Breast epithelium (tissue), 4 donors: ENCODE data around the gene ADIPOQ. TPM values are rescaled to one million over a fixed set of nuclear protein-coding genes. Genes with fewer than 3 reads are reported as not detected.
"Not testable (repeated sequence)": the region's sequence is repeated elsewhere in the genome, so short reads cannot be mapped to it uniquely, and the experiment has no call there.

Experiments used
- DNase-seq, 2 donors: peaks; one replicate each; pipeline ENCODE4 v3.0.0-alpha.2; 2019; ENCODE audit warnings: low spot score in 2 of 2
- H3K27ac ChIP-seq, 2 donors: fragments of 200-600 bp; sonication (generic) in 1 of 2; one replicate each; pipeline ENCODE4 v1.5.1; 2016 to 2019; ENCODE audit warnings: mild to moderate bottlenecking in 1 of 2
- H3K27me3 ChIP-seq, 2 donors: fragments of 200-600 bp; sonication (generic) in 1 of 2; one replicate each; pipeline versions ENCODE4 v1.5.1 to v1.6.0; 2017 to 2019; ENCODE audit warnings: control low read depth in 1 of 2, mild to moderate bottlenecking in 1 of 2
- H3K36me3 ChIP-seq: fragments of 200-600 bp; one replicate; pipeline ENCODE4 v1.5.1; 2019
- H3K4me1 ChIP-seq, 2 donors: fragments of 200-600 bp; sonication (generic); one replicate each; pipeline ENCODE4 v1.5.1; 2016 to 2019; ENCODE audit warnings: control low read depth in 1 of 2
- H3K4me3 ChIP-seq, 3 donors: fragments of 200-600 bp; sonication (generic); 1 replicate in 2 of 3; 2 replicates in 1 of 3; pipeline ENCODE4 v1.5.1; 2016 to 2019; ENCODE audit warnings: mild to moderate bottlenecking in 3 of 3, moderate library complexity in 2 of 3
- H3K9me3 ChIP-seq, 2 donors: fragments of 200-600 bp; sonication (generic) in 1 of 2; one replicate each; pipeline ENCODE4 v1.5.1; 2016 to 2019; ENCODE audit warnings: control low read depth in 1 of 2
- CTCF ChIP-seq, 3 donors: fragments of 450-650 bp; IDR thresholded peaks; one replicate each; pipeline ENCODE4 v1.5.1; 2016 to 2017; ENCODE audit warnings: antibody characterized with exemption in 3 of 3, mild to moderate bottlenecking in 3 of 3, moderate library complexity in 3 of 3
- POLR2A ChIP-seq: fragments of 450-650 bp; IDR thresholded peaks from one replicate; pipeline ENCODE4 v1.6.1; 2016; ENCODE audit warnings: antibody characterized with exemption, mild to moderate bottlenecking, moderate library complexity
- POLR2AphosphoS5 ChIP-seq, 3 donors: sonication (generic); formaldehyde crosslinking; IDR thresholded peaks; one replicate each; pipeline ENCODE4 v1.6.1; 2017; ENCODE audit warnings: antibody characterized with exemption in 3 of 3
- intact Hi-C: fragments of 100-400 bp; cut with DNase I; formaldehyde crosslinking; loops from one replicate; pipeline ENCODE4 v1.15.1; 2023; ENCODE audit warnings: low total_unique reads
- total RNA-seq, 3 donors: library from RNA; depleted of rRNA; stranded (reverse); fragments of >200 nt; gene quantifications; one replicate each; pipeline ENCODE4 v1.1.0, GENCODE V29; 2016

ADIPOQ gene
- total RNA-seq, 3 donors from 2014 or later = 137 to 2,151 (median 208) TPM

- DNase-seq = no peak
- H3K27me3 ChIP-seq = peaks cover 0 to 3% of the 10 kb centered on the region in 2 donors
- intact Hi-C loops = no loop called here
- H3K27ac ChIP-seq = no peak overlapping the region
- H3K9me3 ChIP-seq = no peaks in the 10 kb centered on the region
- no peaks in the 10 kb centered on the region for H3K4me1 ChIP-seq
- H3K36me3 ChIP-seq = no peaks in the 10 kb centered on the region
- TF ChIP-seq POLR2A = no peak
- peak in 2 of 3 donors; percentile 22 to 23 for TF ChIP-seq CTCF (IDR thresholded peaks at IDR 0.05)
- TF ChIP-seq POLR2AphosphoS5 (IDR thresholded peaks at IDR 0.05) = no peak
- no peak overlapping the region for H3K4me3 ChIP-seq
Measured at GRCh38 chr3:186849374-186849975, 7.0 kb downstream of the ADIPOQ start.

- DNase-seq, H3K36me3 ChIP-seq, intact Hi-C loops, H3K4me1 ChIP-seq, H3K4me3 ChIP-seq, H3K9me3 ChIP-seq, H3K27me3 ChIP-seq, H3K27ac ChIP-seq: not testable (repeated sequence)
Measured at GRCh38 chr3:186851835-186852234, 9.3 kb downstream of the ADIPOQ start.

- intact Hi-C loops = no loop called here
- Histone ChIP-seq H3K4me1 (no peaks in the 10 kb centered on the region), H3K27me3 (no peaks in the 10 kb centered on the region), H3K9me3 (no peaks in the 10 kb centered on the region), H3K27ac (no peak overlapping the region), H3K36me3 (no peaks in the 10 kb centered on the region), H3K4me3 (no peak overlapping the region)
- DNase-seq = no peak
- no peak for TF ChIP-seq POLR2AphosphoS5 (IDR thresholded peaks at IDR 0.05)
- TF ChIP-seq POLR2A = no peak
- no peak for TF ChIP-seq CTCF (IDR thresholded peaks at IDR 0.05)
Measured at GRCh38 chr3:186852994-186853393, 10.5 kb downstream of the ADIPOQ start.

GRCh38 chr3:186854146-186854545, 11.6 kb downstream of the ADIPOQ start:
- Histone ChIP-seq H3K27me3 (no peaks in the 10 kb centered on the region), H3K4me3 (no peak overlapping the region), H3K9me3 (peaks cover under 1% of the 10 kb centered on the region in 2 donors), H3K27ac (no peak overlapping the region), H3K36me3 (no peaks in the 10 kb centered on the region), H3K4me1 (no peaks in the 10 kb centered on the region)
- no peak for TF ChIP-seq POLR2AphosphoS5 (IDR thresholded peaks at IDR 0.05)
- TF ChIP-seq CTCF (IDR thresholded peaks at IDR 0.05) = no peak
- TF ChIP-seq POLR2A = no peak
- no peak for DNase-seq
- intact Hi-C loops = no loop called here

DNA sequence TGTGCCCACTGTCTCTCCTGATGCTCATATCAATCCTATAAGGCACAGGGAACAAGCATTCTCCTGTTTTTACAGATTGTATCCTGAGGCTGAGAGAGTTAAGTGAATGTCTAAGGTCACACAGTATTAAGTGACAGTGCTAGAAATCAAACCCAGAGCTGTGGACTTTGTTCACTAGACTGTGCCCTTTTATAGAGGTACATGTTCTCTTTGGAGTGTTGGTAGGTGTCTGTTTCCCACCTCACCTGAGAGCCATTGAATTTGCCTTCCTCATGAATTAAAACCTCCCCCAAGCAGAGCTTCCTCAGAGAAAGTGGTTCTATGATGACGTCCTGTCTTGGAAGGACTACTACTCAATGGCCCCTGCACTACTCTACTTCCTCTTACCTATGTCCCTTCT, 12.4 kb downstream of the ADIPOQ start:
- Histone ChIP-seq H3K27ac (no peak overlapping the region), H3K36me3 (no peaks in the 10 kb centered on the region), H3K9me3 (peaks cover 3 to 7% of the 10 kb centered on the region in 2 donors), H3K27me3 (no peaks in the 10 kb centered on the region), H3K4me3 (no peak overlapping the region), H3K4me1 (no peaks in the 10 kb centered on the region)
- TF ChIP-seq CTCF (IDR thresholded peaks at IDR 0.05) (no peak), POLR2A (no peak), POLR2AphosphoS5 (IDR thresholded peaks at IDR 0.05) (no peak)
- intact Hi-C loops = no loop called here
- no peak for DNase-seq

GRCh38 chr3:186857743-186858142, 15.2 kb downstream of the ADIPOQ start:
- no peak for DNase-seq
- intact Hi-C loops = no loop called here
- H3K4me3 ChIP-seq = no peak overlapping the region
- no peaks in the 10 kb centered on the region for H3K36me3 ChIP-seq
- TF ChIP-seq POLR2A = no peak
- H3K27me3 ChIP-seq = no peaks in the 10 kb centered on the region
- H3K9me3 ChIP-seq = peaks cover 3 to 7% of the 10 kb centered on the region in 2 donors
- no peaks in the 10 kb centered on the region for H3K4me1 ChIP-seq
- H3K27ac ChIP-seq = no peak overlapping the region

GRCh38 chr3:186865215-186865853, 22.8 kb downstream of the ADIPOQ start:
- H3K27me3 ChIP-seq, intact Hi-C loops, H3K4me1 ChIP-seq, H3K27ac ChIP-seq, H3K9me3 ChIP-seq, DNase-seq, H3K36me3 ChIP-seq, H3K4me3 ChIP-seq: not testable (repeated sequence)

- H3K36me3 ChIP-seq, H3K4me1 ChIP-seq, H3K27me3 ChIP-seq, H3K9me3 ChIP-seq, H3K27ac ChIP-seq, H3K4me3 ChIP-seq, DNase-seq, intact Hi-C loops: not testable (repeated sequence)
Measured at GRCh38 chr3:186866095-186866494, 23.6 kb downstream of the ADIPOQ start.
